Activated CD4-positive, CD25-positive, alpha-beta regulatory T cell treated with anti-CD3 and anti-CD28 coated beads, Interleukin-2, amount 50 U/mL, for 24 hours (primary cell): ENCODE results near the gene HPRT1.

ENCODE experiments used
- ATAC-seq, 2 donors: fragments of 150-1000 bp; cut with Tn5 transposase; one replicate each; pipeline ENCODE4 v1.10.0; 2021; ENCODE audit warnings: mild to moderate bottlenecking in 1 of 2, moderate library complexity in 1 of 2

HPRT1 gene

GRCh38 chrX:134544513-134545151 is 84.7 kb downstream of the HPRT1 start:
- ATAC-seq, result no peak

- no peak for ATAC-seq
These were observed 85.5 kb downstream of the HPRT1 start for GRCh38 chrX:134545510-134545909.

GRCh38 chrX:134546187-134546586 is 86.2 kb downstream of the HPRT1 start:
- no peak for ATAC-seq

- ATAC-seq, result no peak
These were observed 87.2 kb downstream of the HPRT1 start for GRCh38 chrX:134547047-134547679.

GRCh38 chrX:134548257-134549201 is 88.6 kb downstream of the HPRT1 start:
- ATAC-seq, result no peak
